ENCODE measurements around the gene ULBP1.

- TF ChIP-seq CTCF (IDR thresholded peaks at IDR 0.05) (no peak), POLR2A (IDR thresholded peaks at IDR 0.05) (no peak)
These were observed 28.1 kb upstream of the ULBP1 start for GRCh38 chr6:149935668-149936067.
